ENCODE data around the gene KMT2B.
A peak's percentile ranks its signal among the peaks of the same experiment; 100 is the strongest.

KMT2B gene

GRCh38 chr19:35717665-35718344, at the start of gene KMT2B:
TSS of gene KMT2B (plus strand) at chr19:35718003. CDS start at chr19:35718019, 16 bp downstream.
- peak within 1 kb of the TSS; percentile 84 for H3K4me3 ChIP-seq (ENCODE audit: low read depth, low read length)
- no peak for TF ChIP-seq CTCF (IDR thresholded peaks at IDR 0.05; ENCODE audit: borderline replicate concordance, insufficient read depth, low read depth, low read length)

- no peak overlapping the region for H3K4me3 ChIP-seq (ENCODE audit: low read depth, low read length)
- TF ChIP-seq CTCF (IDR thresholded peaks at IDR 0.05; ENCODE audit: borderline replicate concordance, insufficient read depth, low read depth, low read length) = no peak
Measured at GRCh38 chr19:35669566-35669965, 48.2 kb upstream of the KMT2B start.

GRCh38 chr19:35669974-35670373, 47.8 kb upstream of the KMT2B start:
- H3K4me3 ChIP-seq (ENCODE audit: low read depth, low read length) = no peak overlapping the region

GRCh38 chr19:35670686-35671085, 47.1 kb upstream of the KMT2B start:
- H3K4me3 ChIP-seq (ENCODE audit: low read depth, low read length) = no peak overlapping the region
- no peak for TF ChIP-seq CTCF (IDR thresholded peaks at IDR 0.05; ENCODE audit: borderline replicate concordance, insufficient read depth, low read depth, low read length)

More at GRCh38 chr19:35669974-35670373, 47.8 kb upstream of the KMT2B start:
- TF ChIP-seq CTCF (IDR thresholded peaks at IDR 0.05; ENCODE audit: borderline replicate concordance, insufficient read depth, low read depth, low read length) = no peak

- TF ChIP-seq CTCF (IDR thresholded peaks at IDR 0.05; ENCODE audit: borderline replicate concordance, insufficient read depth, low read depth, low read length) = no peak
- no peak overlapping the region for H3K4me3 ChIP-seq (ENCODE audit: low read depth, low read length)
Measured at GRCh38 chr19:35671818-35672217, 46.0 kb upstream of the KMT2B start.

- peak overlapping the region; percentile 18 for H3K4me3 ChIP-seq (ENCODE audit: low read depth, low read length)
- no peak for TF ChIP-seq CTCF (IDR thresholded peaks at IDR 0.05; ENCODE audit: borderline replicate concordance, insufficient read depth, low read depth, low read length)
Measured at GRCh38 chr19:35673121-35673804, 44.5 kb upstream of the KMT2B start.
